Measurements from ENCODE around the gene ZNRF3. TPM values are rescaled to one million over a fixed set of nuclear protein-coding genes. Genes with fewer than 3 reads are reported as not detected.

The ZNRF3 gene
- total and polyA plus RNA-seq, 9 donors = 5.5 to 8.7 (median 8.1) TPM

DNA sequence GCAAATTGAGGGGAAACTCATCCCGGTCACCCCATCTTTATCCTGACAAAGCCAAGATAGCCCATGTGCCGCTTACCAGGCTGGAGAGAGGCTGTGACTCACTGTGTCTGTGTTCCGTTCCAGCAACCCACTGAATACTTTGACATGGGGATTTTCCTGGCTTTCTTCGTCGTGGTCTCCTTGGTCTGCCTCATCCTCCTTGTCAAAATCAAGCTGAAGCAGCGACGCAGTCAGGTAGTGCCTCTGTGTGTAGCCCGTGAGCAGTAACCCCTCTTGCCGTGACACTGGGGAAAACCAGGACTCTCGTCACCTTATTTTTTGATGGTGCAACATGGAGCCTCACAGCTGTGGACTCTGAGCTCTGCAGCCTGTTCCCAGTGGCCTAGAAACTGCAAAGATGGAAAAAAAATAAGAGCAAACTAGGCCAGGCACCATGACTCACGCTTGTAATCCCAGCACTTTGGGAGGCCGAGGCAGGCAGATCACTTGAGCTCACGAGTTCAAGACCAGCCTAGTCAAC, 161.3 kb downstream of the ZNRF3 start:
- Histone ChIP-seq H3K4me1 (ENCODE audit: control insufficient read depth, insufficient read depth, low read length) (peaks cover 5% of the 10 kb centered on the region), H3K27ac (ENCODE audit: low read length) (no peak overlapping the region), H3K27me3 (ENCODE audit: control insufficient read depth, insufficient read depth, low read length) (no peaks in the 10 kb centered on the region), H3K4me3 (ENCODE audit: low read length) (no peak overlapping the region), H3K36me3 (ENCODE audit: control insufficient read depth, insufficient read depth, low read length) (peaks cover 64% of the 10 kb centered on the region), H3K9me3 (replicated peaks; ENCODE audit: control insufficient read depth, low read depth, low read length) (no peaks in the 10 kb centered on the region)
- 87% methylated on average over 11 of the region's 13 CpGs for WGBS (ENCODE audit: insufficient coverage)
- DNase-seq = no peak

DNA sequence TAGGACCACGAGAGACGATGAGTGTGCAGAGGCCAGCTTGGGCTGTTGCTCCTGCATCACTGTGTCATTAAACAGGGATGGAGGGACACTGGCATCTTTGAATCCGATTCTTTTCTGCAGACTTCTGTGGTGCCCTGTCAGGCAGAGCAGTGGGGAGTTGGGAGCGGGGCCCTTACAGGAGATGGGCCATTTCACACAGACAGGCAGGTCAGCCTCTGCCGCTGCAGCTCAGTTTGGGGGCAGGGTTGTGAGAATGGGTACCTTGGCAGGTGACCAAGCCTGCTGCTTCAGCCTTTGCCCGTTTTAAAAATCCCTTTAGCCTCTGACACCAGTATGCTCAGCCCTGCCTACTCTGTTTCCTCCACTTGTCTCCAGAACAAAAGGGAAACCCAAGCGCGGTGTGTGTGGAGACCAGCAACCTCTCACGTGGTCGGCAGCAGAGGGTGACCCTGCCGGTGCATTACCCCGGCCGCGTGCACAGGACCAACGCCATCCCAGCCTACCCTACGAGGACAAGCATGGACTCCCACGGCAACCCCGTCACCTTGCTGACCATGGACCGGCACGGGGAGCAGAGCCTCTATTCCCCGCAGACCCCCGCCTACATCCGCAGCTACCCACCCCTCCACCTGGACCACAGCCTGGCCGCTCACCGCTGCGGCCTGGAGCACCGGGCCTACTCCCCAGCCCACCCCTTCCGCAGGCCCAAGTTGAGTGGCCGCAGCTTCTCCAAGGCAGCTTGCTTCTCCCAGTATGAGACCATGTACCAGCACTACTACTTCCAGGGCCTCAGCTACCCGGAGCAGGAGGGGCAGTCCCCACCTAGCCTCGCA, 165.7 kb downstream of the ZNRF3 start:
- H3K36me3 ChIP-seq (ENCODE audit: control insufficient read depth, insufficient read depth, low read length) = peaks cover 68% of the 10 kb centered on the region
- no peaks in the 10 kb centered on the region for H3K9me3 ChIP-seq (replicated peaks; ENCODE audit: control insufficient read depth, low read depth, low read length)
- no peaks in the 10 kb centered on the region for H3K27me3 ChIP-seq (ENCODE audit: control insufficient read depth, insufficient read depth, low read length)
- no peak overlapping the region for H3K4me3 ChIP-seq (ENCODE audit: low read length)
- WGBS (ENCODE audit: insufficient coverage) = 94% methylated on average over 30 of the region's 31 CpGs
- H3K27ac ChIP-seq (ENCODE audit: low read length) = no peak overlapping the region
- DNase-seq = no peak
- peaks cover 19% of the 10 kb centered on the region for H3K4me1 ChIP-seq (ENCODE audit: control insufficient read depth, insufficient read depth, low read length)

DNA sequence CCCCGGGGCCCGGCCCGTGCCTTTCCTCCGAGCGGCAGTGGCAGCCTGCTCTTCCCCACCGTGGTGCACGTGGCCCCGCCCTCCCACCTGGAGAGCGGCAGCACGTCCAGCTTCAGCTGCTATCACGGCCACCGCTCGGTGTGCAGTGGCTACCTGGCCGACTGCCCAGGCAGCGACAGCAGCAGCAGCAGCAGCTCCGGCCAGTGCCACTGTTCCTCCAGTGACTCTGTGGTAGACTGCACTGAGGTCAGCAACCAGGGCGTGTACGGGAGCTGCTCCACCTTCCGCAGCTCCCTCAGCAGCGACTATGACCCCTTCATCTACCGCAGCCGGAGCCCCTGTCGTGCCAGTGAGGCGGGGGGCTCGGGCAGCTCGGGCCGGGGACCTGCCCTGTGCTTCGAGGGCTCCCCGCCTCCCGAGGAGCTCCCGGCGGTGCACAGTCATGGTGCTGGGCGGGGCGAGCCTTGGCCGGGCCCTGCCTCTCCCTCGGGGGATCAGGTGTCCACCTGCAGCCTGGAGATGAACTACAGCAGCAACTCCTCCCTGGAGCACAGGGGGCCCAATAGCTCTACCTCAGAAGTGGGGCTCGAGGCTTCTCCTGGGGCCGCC, 166.4 kb downstream of the ZNRF3 start:
- Histone ChIP-seq H3K27ac (ENCODE audit: low read length) (no peak overlapping the region), H3K4me1 (ENCODE audit: control insufficient read depth, insufficient read depth, low read length) (peaks cover 26% of the 10 kb centered on the region), H3K4me3 (ENCODE audit: low read length) (no peak overlapping the region), H3K27me3 (ENCODE audit: control insufficient read depth, insufficient read depth, low read length) (no peaks in the 10 kb centered on the region), H3K9me3 (replicated peaks; ENCODE audit: control insufficient read depth, low read depth, low read length) (no peaks in the 10 kb centered on the region), H3K36me3 (ENCODE audit: control insufficient read depth, insufficient read depth, low read length) (peaks cover 62% of the 10 kb centered on the region)
- no peak for DNase-seq
- WGBS (ENCODE audit: insufficient coverage) = 89% methylated on average over 38 of the region's 38 CpGs

DNA sequence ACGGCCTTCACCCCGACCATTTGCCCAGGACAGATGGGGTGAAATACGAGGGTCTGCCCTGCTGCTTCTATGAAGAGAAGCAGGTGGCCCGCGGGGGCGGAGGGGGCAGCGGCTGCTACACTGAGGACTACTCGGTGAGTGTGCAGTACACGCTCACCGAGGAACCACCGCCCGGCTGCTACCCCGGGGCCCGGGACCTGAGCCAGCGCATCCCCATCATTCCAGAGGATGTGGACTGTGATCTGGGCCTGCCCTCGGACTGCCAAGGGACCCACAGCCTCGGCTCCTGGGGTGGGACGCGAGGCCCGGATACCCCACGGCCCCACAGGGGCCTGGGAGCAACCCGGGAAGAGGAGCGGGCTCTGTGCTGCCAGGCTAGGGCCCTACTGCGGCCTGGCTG, 167.1 kb downstream of the ZNRF3 start:
- peaks cover 57% of the 10 kb centered on the region for H3K36me3 ChIP-seq (ENCODE audit: control insufficient read depth, insufficient read depth, low read length)
- 87% methylated on average over 24 of the region's 24 CpGs for WGBS (ENCODE audit: insufficient coverage)
- peaks cover 31% of the 10 kb centered on the region for H3K4me1 ChIP-seq (ENCODE audit: control insufficient read depth, insufficient read depth, low read length)
- H3K27ac ChIP-seq (ENCODE audit: low read length) = peak overlapping the region; percentile 3
- no peaks in the 10 kb centered on the region for H3K27me3 ChIP-seq (ENCODE audit: control insufficient read depth, insufficient read depth, low read length)
- no peak overlapping the region for H3K4me3 ChIP-seq (ENCODE audit: low read length)
- H3K9me3 ChIP-seq (replicated peaks; ENCODE audit: control insufficient read depth, low read depth, low read length) = no peaks in the 10 kb centered on the region
- no peak for DNase-seq

DNA sequence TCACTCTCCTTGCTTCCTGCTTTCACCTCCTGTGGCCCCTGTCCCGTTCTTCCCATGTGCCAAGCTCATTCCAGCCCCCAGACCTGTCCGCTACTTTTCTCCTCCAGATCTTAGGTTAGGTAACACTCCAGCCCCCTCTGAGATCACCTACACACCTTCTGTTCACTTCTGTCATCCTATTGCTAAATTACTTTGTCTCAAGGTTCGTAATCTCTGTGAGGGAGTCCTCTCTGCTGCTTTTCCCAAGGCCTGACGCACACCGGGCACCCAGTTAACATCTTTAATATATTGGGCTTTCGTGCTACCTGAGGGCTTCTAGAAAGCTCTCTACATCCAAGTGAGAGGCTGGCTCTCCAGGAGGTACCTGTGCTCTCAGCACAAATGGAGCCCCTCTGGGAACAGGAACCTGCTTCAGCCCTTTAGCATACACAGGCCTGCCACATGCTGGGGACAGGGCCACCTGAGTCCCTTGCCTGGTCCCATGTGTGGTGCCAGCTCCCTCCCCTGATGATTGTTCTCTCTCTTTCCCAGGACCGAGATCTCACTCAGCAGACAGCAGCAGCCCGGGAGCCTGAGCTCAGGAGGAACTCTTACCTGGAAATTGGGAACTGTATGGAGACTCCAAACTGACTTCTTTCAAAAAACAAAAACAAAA, 169.8 kb downstream of the ZNRF3 start:
- 76% methylated on average over 4 of the region's 8 CpGs for whole genome bisulfite sequencing (ENCODE audit: insufficient coverage)

DNA sequence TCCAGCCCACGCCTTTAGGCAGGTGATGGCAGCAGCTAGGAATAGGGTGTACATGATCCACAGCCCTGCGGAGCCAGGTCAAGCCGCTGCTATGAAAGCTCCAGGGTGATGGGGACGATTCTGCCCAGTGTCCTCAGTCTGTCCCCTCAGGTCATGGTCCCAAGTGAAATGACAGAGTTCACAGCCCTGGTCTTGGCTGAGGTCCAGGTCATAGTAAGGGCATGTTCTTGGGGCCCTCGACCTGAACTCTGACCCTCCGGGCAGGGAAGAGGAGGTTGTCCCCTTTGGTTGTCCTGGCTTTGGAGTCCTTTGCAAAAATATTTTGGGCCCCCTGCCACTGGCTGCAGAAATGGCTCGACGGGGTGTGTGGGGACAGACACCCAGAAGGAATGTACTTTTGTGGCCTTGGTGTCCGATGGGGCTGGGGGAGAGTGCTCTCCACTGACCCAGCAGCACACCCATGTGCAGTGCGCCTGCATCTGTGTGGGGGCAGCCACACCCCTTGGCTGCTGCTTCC, 170.9 kb downstream of the ZNRF3 start:
- no peak for DNase-seq
- Histone ChIP-seq H3K36me3 (ENCODE audit: control insufficient read depth, insufficient read depth, low read length) (peaks cover 18% of the 10 kb centered on the region), H3K4me1 (ENCODE audit: control insufficient read depth, insufficient read depth, low read length) (peaks cover 50% of the 10 kb centered on the region), H3K27me3 (ENCODE audit: control insufficient read depth, insufficient read depth, low read length) (no peaks in the 10 kb centered on the region), H3K9me3 (replicated peaks; ENCODE audit: control insufficient read depth, low read depth, low read length) (no peaks in the 10 kb centered on the region), H3K4me3 (ENCODE audit: low read length) (no peak overlapping the region), H3K27ac (ENCODE audit: low read length) (peak overlapping the region; percentile 20)
- 83% methylated on average over 6 of the region's 10 CpGs for WGBS (ENCODE audit: insufficient coverage)

More for the DNA sequence above, 169.8 kb downstream of the ZNRF3 start:
- no peaks in the 10 kb centered on the region for H3K9me3 ChIP-seq (replicated peaks; ENCODE audit: control insufficient read depth, low read depth, low read length)
- no peak overlapping the region for H3K27ac ChIP-seq (ENCODE audit: low read length)
- H3K36me3 ChIP-seq (ENCODE audit: control insufficient read depth, insufficient read depth, low read length) = peaks cover 30% of the 10 kb centered on the region
- H3K27me3 ChIP-seq (ENCODE audit: control insufficient read depth, insufficient read depth, low read length) = no peaks in the 10 kb centered on the region
- DNase-seq = no peak
- H3K4me1 ChIP-seq (ENCODE audit: control insufficient read depth, insufficient read depth, low read length) = peaks cover 42% of the 10 kb centered on the region
- H3K4me3 ChIP-seq (ENCODE audit: low read length) = no peak overlapping the region

DNA sequence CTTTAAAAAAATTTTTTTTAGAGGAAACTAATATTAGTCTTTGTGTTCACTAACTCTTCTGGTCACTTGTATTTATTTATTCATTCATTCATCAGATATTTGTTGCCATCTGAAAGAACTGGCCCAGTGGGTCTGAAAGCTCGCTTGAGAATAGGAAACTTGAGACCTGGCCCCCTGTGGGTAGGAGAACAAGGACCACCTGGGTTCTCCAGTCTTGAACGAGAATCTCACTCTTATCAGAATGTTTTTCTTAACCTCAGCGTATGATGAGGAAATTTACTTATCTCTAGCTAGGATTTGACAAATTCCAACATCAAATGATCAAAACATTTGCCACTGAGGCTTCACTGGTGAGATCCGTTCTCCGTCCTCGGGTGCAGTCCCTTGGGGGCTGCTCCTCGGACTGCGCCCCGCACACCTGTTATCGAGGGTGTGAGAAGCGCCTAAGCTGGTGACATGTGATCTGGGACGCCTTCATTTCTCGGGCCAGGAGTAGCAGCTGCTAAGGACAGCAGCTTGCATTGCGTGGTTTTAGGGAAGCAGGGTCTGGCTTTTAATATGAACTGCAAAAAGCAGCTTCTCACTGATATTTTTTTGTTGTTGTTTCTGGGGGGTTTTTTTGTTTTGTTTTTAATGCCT, 171.9 kb downstream of the ZNRF3 start:
- 35% methylated on average over 11 of the region's 14 CpGs for WGBS (ENCODE audit: insufficient coverage)
- H3K4me3 ChIP-seq (ENCODE audit: low read length) = no peak overlapping the region
- H3K36me3 ChIP-seq (ENCODE audit: control insufficient read depth, insufficient read depth, low read length) = peaks cover 8% of the 10 kb centered on the region
- peaks cover 43% of the 10 kb centered on the region for H3K4me1 ChIP-seq (ENCODE audit: control insufficient read depth, insufficient read depth, low read length)
- DNase-seq = peak; percentile 78
- H3K9me3 ChIP-seq (replicated peaks; ENCODE audit: control insufficient read depth, low read depth, low read length) = no peaks in the 10 kb centered on the region
- no peaks in the 10 kb centered on the region for H3K27me3 ChIP-seq (ENCODE audit: control insufficient read depth, insufficient read depth, low read length)
- peak overlapping the region; percentile 66 for H3K27ac ChIP-seq (ENCODE audit: low read length)

DNA sequence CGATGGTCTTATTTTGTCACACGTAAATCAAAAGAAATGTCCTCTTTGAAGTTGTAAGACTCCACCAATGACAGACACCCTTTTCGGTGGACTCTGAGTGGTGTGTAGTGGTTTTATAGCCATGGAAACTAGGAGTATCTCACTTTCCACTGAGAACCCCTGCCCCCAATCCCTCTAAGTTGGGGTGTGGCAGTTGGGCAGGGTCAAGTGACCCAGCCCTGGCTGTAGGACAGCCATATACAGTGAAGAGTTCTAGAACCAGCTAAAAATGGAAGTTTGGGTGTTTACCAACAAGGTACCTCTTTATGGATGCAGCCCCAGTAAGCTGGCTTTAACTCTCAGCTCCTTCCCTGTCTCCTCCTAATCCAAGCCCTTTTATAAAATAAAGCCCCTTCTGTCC, 173.1 kb downstream of the ZNRF3 start:
- Histone ChIP-seq H3K4me3 (ENCODE audit: low read length) (no peak overlapping the region), H3K27me3 (ENCODE audit: control insufficient read depth, insufficient read depth, low read length) (no peaks in the 10 kb centered on the region), H3K27ac (ENCODE audit: low read length) (peak overlapping the region; percentile 13), H3K4me1 (ENCODE audit: control insufficient read depth, insufficient read depth, low read length) (peaks cover 38% of the 10 kb centered on the region), H3K36me3 (ENCODE audit: control insufficient read depth, insufficient read depth, low read length) (no peaks in the 10 kb centered on the region), H3K9me3 (replicated peaks; ENCODE audit: control insufficient read depth, low read depth, low read length) (no peaks in the 10 kb centered on the region)
- no CpG with 5 or more reads among the region's 3 CpGs for WGBS (ENCODE audit: insufficient coverage)
- no peak for DNase-seq

DNA sequence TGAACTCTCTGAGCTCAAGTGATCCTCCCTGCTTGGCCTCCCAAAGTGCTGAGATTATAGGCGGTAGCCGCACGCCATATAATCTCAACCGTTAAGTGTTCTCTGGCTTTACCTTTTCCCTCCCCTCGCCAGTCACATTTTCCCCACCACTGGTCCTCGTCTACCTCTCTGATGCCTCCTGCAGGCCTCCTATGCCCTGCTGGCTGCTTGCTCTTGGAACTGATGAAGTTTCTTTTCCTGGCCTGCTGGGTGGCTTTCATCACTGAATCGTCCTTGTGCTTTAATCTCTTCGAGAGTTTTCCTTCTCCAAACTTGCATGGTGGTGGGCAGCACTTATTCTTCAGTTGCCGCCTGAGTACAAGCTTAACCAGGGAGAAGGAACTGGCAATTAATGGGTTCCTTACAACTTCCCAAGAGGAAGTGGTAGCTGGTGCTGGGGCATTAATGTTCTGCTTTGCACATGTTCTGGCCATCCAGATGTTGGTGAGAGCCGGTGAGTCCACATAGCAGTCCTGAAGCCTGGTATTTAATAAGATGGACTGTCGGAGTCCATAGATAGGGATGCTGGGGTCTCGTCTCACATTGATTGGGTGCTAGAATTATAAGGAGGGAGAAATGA, 177.0 kb downstream of the ZNRF3 start:
- DNase-seq = no peak
- Histone ChIP-seq H3K27me3 (ENCODE audit: control insufficient read depth, insufficient read depth, low read length) (no peaks in the 10 kb centered on the region), H3K27ac (ENCODE audit: low read length) (no peak overlapping the region), H3K4me3 (ENCODE audit: low read length) (no peak overlapping the region), H3K4me1 (ENCODE audit: control insufficient read depth, insufficient read depth, low read length) (peaks cover 35% of the 10 kb centered on the region), H3K36me3 (ENCODE audit: control insufficient read depth, insufficient read depth, low read length) (no peaks in the 10 kb centered on the region), H3K9me3 (replicated peaks; ENCODE audit: control insufficient read depth, low read depth, low read length) (no peaks in the 10 kb centered on the region)
- 76% methylated on average over 9 of the region's 12 CpGs for WGBS (ENCODE audit: insufficient coverage)
